B cell (primary cell): ENCODE results near the gene IGSF1. TPM values are rescaled to one million over a fixed set of nuclear protein-coding genes. Genes with fewer than 3 reads are reported as not detected.

Experiments used
- ATAC-seq: fragments of 200-7000 bp; cut with Tn5 transposase; one replicate; pipeline ENCODE4 v1.10.0; 2021; ENCODE audit warnings: low read depth, mild to moderate bottlenecking, moderate number of reproducible peaks, moderate library complexity
- CTCF ChIA-PET: fragments of 350-600 bp; sonication (Branson Sonifier 250); formaldehyde crosslinking; loops from one replicate; lab custom pipeline; 2021; ENCODE audit warnings: antibody characterized with exemption, inconsistent platforms; lab: Charles Lee
- POLR2A ChIA-PET: fragments of 350-600 bp; sonication (Branson Sonifier 250); formaldehyde crosslinking; loops from one replicate; lab custom pipeline; 2021; ENCODE audit warnings: antibody characterized with exemption; lab: Charles Lee
- DNase-seq: peaks from one replicate; pipeline ENCODE4 v3.0.0; 2013
- H2AFZ ChIP-seq: 2 replicates; pipeline ENCODE4 v1.6.1; 2012; ENCODE audit warnings: mild to moderate bottlenecking, low read depth, low read length; ENCODE audit not compliant: insufficient read depth, poor library complexity, severe bottlenecking
- H3K27ac ChIP-seq, 2 donors: 1 replicate in 1 of 2; 2 replicates in 1 of 2; pipeline ENCODE4 v1.5.1; 2012 to 2013; ENCODE audit warnings: low read length in 2 of 2, mild to moderate bottlenecking in 2 of 2, moderate library complexity in 1 of 2
- H3K27me3 ChIP-seq, 4 experiments: fragments of 200-600 bp in 1 of 4; sonication (generic) in 1 of 4; replicated peaks in 1 of 4; 1 replicate in 2 of 4; 2 replicates in 2 of 4; pipeline versions ENCODE4 v1.6.1 to v1.7.0; 2013 to 2016; ENCODE audit warnings: low read length in 3 of 4, mild to moderate bottlenecking in 2 of 4, mixed read lengths in 1 of 4, moderate library complexity in 1 of 4; ENCODE audit not compliant: insufficient read depth in 4 of 4, control insufficient read depth in 3 of 4; ENCODE audit errors: control extremely low read depth in 1 of 4
- H3K36me3 ChIP-seq, 2 experiments: replicated peaks in 1 of 2; 1 replicate in 1 of 2; 2 replicates in 1 of 2; pipeline versions ENCODE4 v1.6.1 to v1.7.1; 2013; ENCODE audit warnings: low read length in 1 of 2; ENCODE audit not compliant: insufficient read depth in 2 of 2, control insufficient read depth in 1 of 2; ENCODE audit errors: control extremely low read depth in 1 of 2, extremely low read depth in 1 of 2
- H3K4me1 ChIP-seq, 2 donors: fragments of 200-600 bp in 1 of 2; sonication (generic) in 1 of 2; 1 replicate in 1 of 2; 2 replicates in 1 of 2; pipeline versions ENCODE4 v1.5.1 to v1.6.1; 2013 to 2017; ENCODE audit warnings: low read length in 2 of 2; ENCODE audit not compliant: control insufficient read depth in 2 of 2, insufficient read depth in 2 of 2
- H3K4me2 ChIP-seq: replicated peaks from 2 replicates; pipeline ENCODE3; 2012; ENCODE audit warnings: mild to moderate bottlenecking, low read depth, low read length; ENCODE audit not compliant: poor library complexity, severe bottlenecking
- H3K4me3 ChIP-seq, 5 experiments: fragments of 200-600 bp in 1 of 5; sonication (generic) in 1 of 5; 1 replicate in 3 of 5; 2 replicates in 2 of 5; pipeline versions ENCODE4 v1.5.1 to v1.7.0; 2011 to 2016; ENCODE audit warnings: low read length in 4 of 5, mild to moderate bottlenecking in 4 of 5, low read depth in 2 of 5, control low read depth in 1 of 5, moderate library complexity in 1 of 5; ENCODE audit not compliant: insufficient read depth in 1 of 5; ENCODE audit errors: control extremely low read depth in 1 of 5, extremely low read depth in 1 of 5
- H3K79me2 ChIP-seq: fragments of 200-600 bp; sonication (generic); one replicate; pipeline ENCODE4 v1.6.0; 2016; ENCODE audit warnings: low read length; ENCODE audit not compliant: control insufficient read depth, insufficient read depth
- H3K9ac ChIP-seq: fragments of 200-600 bp; sonication (generic); 2 replicates; pipeline ENCODE4 v1.6.1; 2017; ENCODE audit warnings: mild to moderate bottlenecking, low read length, moderate library complexity
- H3K9me3 ChIP-seq, 3 donors: one replicate each; pipeline versions ENCODE4 v1.6.1 to v1.7.1; 2013; ENCODE audit warnings: low read length in 2 of 3; ENCODE audit not compliant: control insufficient read depth in 2 of 3, insufficient read depth in 1 of 3; ENCODE audit errors: control extremely low read depth in 1 of 3
- H4K20me1 ChIP-seq: 2 replicates; pipeline ENCODE4 v1.6.0; 2012; ENCODE audit warnings: mild to moderate bottlenecking, low read length; ENCODE audit not compliant: insufficient read depth, control insufficient read depth, poor library complexity, severe bottlenecking
- H3K27ac Mint-ChIP-seq: one replicate; pipeline ENCODE4 v1.8.0; 2021; ENCODE audit warnings: mixed read lengths
- H3K27me3 Mint-ChIP-seq: one replicate; pipeline ENCODE4 v1.8.0; 2021; ENCODE audit warnings: mixed read lengths
- H3K4me1 Mint-ChIP-seq: one replicate; pipeline ENCODE4 v1.8.0; 2021; ENCODE audit warnings: mixed read lengths
- H3K4me3 Mint-ChIP-seq: one replicate; pipeline ENCODE4 v1.8.0; 2021; ENCODE audit warnings: mixed read lengths
- H3K9me3 Mint-ChIP-seq: one replicate; pipeline ENCODE4 v1.8.0; 2022; ENCODE audit warnings: mixed read lengths; ENCODE audit not compliant: insufficient read depth
- EZH2 ChIP-seq: IDR thresholded peaks from 2 replicates; pipeline ENCODE4 v1.6.1; 2012; ENCODE audit warnings: borderline replicate concordance, low read depth, mild to moderate bottlenecking, moderate library complexity, low read length; ENCODE audit not compliant: insufficient read depth, poor library complexity, severe bottlenecking
- WGBS: methylation state at CpG from one replicate; pipeline ENCODE4 v1.1.5; 2013; ENCODE audit warnings: missing lambda C conversion rate; ENCODE audit not compliant: insufficient coverage; 5-methylcytosine and 5-hydroxymethylcytosine counted together
- intact Hi-C: fragments of 100-400 bp; cut with micrococcal nuclease; formaldehyde crosslinking; loops from one replicate; pipeline ENCODE4 v1.10.0; 2022
- polyA plus RNA-seq: library from polyadenylated mRNA; depleted of rRNA; stranded (reverse); fragments of >200 nt; gene quantifications from 2 replicates; pipeline ENCODE4 v1.2.3, GENCODE V29; 2012
- total RNA-seq, 2 donors: library from RNA; stranded (reverse); fragments of 120-200 nt in 1 of 2; gene quantifications; 1 replicate in 1 of 2; 2 replicates in 1 of 2; pipeline versions ENCODE4 v1.2.3 to v1.2.4, GENCODE V29; 2013 to 2022
- TF ChIP-seq, protein P1 (sequence below): fragments of 200-600 bp; IDR thresholded peaks from one replicate; pipeline ENCODE4 v1.8.0; 2022; ENCODE audit warnings: antibody characterized with exemption, mild to moderate bottlenecking

The IGSF1 gene
- total and polyA plus RNA-seq, 2 donors (not counting 1 experiment from before 2014, with no cell fraction given): not detected

GRCh38 chrX:131239057-131239456 lies 50.0 kb downstream of the IGSF1 start:
- Mint-ChIP-seq H3K4me1 (no peaks in the 10 kb centered on the region), H3K4me3 (no peak overlapping the region), H3K27me3 (no peaks in the 10 kb centered on the region), H3K9me3 (no peaks in the 10 kb centered on the region), H3K27ac (no peak overlapping the region)
- Histone ChIP-seq H3K79me2 (no peaks in the 10 kb centered on the region), H3K4me3 (no peak overlapping the region), H2AFZ (no peak overlapping the region), H3K36me3 (no peaks in the 10 kb centered on the region), H3K27me3 (no peaks in the 10 kb centered on the region), H3K9me3 (no peaks in the 10 kb centered on the region), H3K27ac (no peak overlapping the region), H3K9ac (no peak overlapping the region), H3K4me2 (no peak overlapping the region), H4K20me1 (no peaks in the 10 kb centered on the region), H3K4me1 (no peaks in the 10 kb centered on the region)
- ATAC-seq: no peak
- ChIA-PET CTCF (no interaction called here), POLR2A (no interaction called here)
- no peak for DNase-seq
- intact Hi-C loops: no loop called here
- 50% methylated on average over 1 of the region's 2 CpGs for WGBS
- TF ChIP-seq EZH2: no peak
- TF ChIP-seq, protein P1, sequence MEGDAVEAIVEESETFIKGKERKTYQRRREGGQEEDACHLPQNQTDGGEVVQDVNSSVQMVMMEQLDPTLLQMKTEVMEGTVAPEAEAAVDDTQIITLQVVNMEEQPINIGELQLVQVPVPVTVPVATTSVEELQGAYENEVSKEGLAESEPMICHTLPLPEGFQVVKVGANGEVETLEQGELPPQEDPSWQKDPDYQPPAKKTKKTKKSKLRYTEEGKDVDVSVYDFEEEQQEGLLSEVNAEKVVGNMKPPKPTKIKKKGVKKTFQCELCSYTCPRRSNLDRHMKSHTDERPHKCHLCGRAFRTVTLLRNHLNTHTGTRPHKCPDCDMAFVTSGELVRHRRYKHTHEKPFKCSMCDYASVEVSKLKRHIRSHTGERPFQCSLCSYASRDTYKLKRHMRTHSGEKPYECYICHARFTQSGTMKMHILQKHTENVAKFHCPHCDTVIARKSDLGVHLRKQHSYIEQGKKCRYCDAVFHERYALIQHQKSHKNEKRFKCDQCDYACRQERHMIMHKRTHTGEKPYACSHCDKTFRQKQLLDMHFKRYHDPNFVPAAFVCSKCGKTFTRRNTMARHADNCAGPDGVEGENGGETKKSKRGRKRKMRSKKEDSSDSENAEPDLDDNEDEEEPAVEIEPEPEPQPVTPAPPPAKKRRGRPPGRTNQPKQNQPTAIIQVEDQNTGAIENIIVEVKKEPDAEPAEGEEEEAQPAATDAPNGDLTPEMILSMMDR: no peak

DNA sequence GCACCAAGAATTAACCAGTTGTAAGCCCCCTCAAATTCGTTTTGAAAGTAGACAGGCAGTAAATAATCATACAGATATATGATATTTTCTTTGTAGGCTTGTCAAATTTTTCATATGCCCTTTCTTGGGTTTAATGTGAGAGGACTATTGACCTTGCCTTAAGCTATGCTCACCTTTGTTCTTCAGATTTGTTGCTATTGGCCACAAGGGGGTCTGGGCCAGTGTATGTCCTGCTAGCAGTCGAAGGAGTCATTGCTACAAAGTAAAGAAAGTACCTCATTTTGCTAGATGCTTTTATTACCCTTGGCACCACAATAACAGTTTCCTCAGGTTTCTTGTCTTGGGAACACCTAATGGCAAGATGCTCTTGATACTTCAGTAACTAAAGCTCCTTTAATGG lies 51.7 kb downstream of the IGSF1 start:
- H3K27ac ChIP-seq: no peak overlapping the region
- Mint-ChIP-seq H3K4me3 (no peak overlapping the region), H3K27me3 (no peaks in the 10 kb centered on the region), H3K4me1 (no peaks in the 10 kb centered on the region), H3K27ac (no peak overlapping the region), H3K9me3 (no peaks in the 10 kb centered on the region)
- ATAC-seq (no peak), DNase-seq (no peak)
- H3K27me3 ChIP-seq: no peaks in the 10 kb centered on the region
- no peak overlapping the region for H3K4me2 ChIP-seq
- H3K36me3 ChIP-seq: no peaks in the 10 kb centered on the region
- no CpG with 5 or more reads among the region's 2 CpGs for WGBS
- H3K79me2 ChIP-seq: no peaks in the 10 kb centered on the region
- ChIA-PET POLR2A (no interaction called here), CTCF (no interaction called here)
- H3K9me3 ChIP-seq: no peaks in the 10 kb centered on the region
- no peak overlapping the region for H2AFZ ChIP-seq
- intact Hi-C loops: no loop called here
- H3K4me3 ChIP-seq: no peak overlapping the region
- TF ChIP-seq EZH2: no peak
- TF ChIP-seq, protein P1: no peak
- H4K20me1 ChIP-seq: no peaks in the 10 kb centered on the region
- H3K4me1 ChIP-seq: no peaks in the 10 kb centered on the region
- no peak overlapping the region for H3K9ac ChIP-seq
